LNCaP clone FGC (cell line): ENCODE results near the gene ASMTL.

Experiments
- DNase-seq: peaks from one replicate; pipeline ENCODE4 v3.0.0-alpha.2; 2011; ENCODE audit warnings: low read depth
- H3K4me3 ChIP-seq: 2 replicates; pipeline ENCODE4 v1.5.1; 2011; ENCODE audit warnings: mild to moderate bottlenecking, low read depth, low read length, control low read depth
- CTCF ChIP-seq: IDR thresholded peaks from 2 replicates; pipeline ENCODE4 v1.5.1; 2012; ENCODE audit warnings: mild to moderate bottlenecking; ENCODE audit not compliant: control insufficient read depth, insufficient read depth; ENCODE audit errors: extremely low read depth

ASMTL gene

DNA sequence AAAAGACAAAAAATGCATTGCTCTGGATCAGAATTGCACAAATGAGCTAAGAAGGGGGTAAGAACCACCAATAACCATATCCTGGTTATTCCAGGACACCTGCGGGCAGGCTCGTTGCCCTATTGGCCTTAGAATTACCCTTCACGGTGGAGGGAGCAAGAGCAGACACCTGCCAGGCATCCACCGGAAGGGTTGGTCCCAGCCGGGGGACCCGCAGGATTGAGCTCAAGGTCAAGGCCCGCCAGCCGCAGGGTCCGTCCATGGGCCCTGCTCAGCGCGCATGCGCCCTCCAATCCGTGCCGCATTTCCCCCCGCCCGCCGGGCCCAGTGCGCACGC is 61.4 kb downstream of the ASMTL start:
- peak overlapping the region; percentile 77 for H3K4me3 ChIP-seq
- no peak for DNase-seq
- no peak for TF ChIP-seq CTCF

- DNase-seq: no peak
- TF ChIP-seq CTCF: no peak
- peak overlapping the region; percentile 77 for H3K4me3 ChIP-seq
These were observed 61.9 kb downstream of the ASMTL start for GRCh38 chrX:1390621-1391369.

- DNase-seq: no peak
- TF ChIP-seq CTCF: no peak
- H3K4me3 ChIP-seq: no peak overlapping the region
These were observed 62.8 kb downstream of the ASMTL start for GRCh38 chrX:1389993-1390285.

DNA sequence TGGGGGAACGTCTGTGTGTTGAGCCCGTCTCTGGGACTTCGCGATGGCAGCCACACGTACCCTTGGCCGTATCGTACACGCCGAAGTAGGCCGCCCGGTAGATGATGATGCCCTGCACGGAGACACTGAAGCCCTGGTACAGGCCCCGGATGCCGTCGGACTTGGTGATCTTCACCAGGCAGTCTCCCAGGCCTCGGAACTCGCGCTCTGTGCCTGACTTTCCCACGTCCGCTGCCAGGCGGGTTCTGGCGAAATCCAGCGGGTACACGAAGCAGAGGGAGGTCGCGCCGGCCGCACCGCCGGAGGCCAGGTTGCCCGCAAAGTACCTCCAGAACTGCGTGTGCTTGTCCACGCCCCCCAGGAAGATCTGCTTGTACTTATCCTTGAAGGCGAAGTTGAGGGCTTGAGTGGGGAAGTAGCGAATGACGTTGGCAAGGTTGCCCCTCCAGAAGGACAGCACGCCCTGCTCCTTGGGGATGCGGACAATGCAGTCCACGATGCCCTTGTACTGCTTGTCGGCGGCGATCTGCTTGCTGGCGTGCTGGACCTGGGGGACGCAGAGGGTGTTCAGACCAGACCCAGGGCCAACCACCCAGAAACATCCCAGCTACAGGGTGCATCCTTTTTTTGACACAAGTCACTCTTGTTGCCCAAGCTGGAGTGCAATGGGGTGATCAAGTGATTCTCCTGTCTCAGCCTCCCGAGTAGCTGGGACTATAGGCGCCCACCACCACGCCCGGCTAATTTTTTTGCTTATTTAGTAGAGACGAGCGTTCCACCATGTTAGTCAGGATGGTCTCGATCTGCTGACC is 63.3 kb downstream of the ASMTL start:
- no peak for TF ChIP-seq CTCF
- no peak overlapping the region for H3K4me3 ChIP-seq
- no peak for DNase-seq

DNA sequence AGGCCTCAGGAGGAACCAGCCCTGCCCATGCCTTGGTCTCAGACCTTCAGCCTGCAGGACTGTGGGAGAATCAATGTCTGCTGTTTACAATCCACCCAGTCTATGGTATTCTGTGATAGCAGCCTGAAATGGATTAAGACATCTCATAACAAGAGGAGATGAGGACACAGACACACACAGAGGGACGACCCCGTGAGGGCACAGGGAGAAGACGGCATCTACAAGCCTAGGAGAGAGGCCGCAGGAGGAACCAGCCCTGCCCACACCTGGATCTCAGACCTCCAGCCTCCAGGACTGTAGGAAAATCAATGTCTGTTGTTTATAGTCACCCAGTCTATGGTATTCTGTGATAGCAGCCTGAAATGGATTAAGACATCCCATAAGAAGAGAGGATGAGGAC is 64.1 kb downstream of the ASMTL start:
- DNase-seq: no peak
- TF ChIP-seq CTCF: no peak
- no peak overlapping the region for H3K4me3 ChIP-seq

GRCh38 chrX:1387141-1387776 is 65.5 kb downstream of the ASMTL start:
- DNase-seq: no peak
- H3K4me3 ChIP-seq: no peak overlapping the region
- no peak for TF ChIP-seq CTCF
